Endometrial microvascular endothelial cells (primary cell): ENCODE measurements around the gene HRNR. TPM values are rescaled to one million over a fixed set of nuclear protein-coding genes. Genes with fewer than 3 reads are reported as not detected.

ENCODE experiments used
- in situ Hi-C: cut with HindIII; loops from 2 replicates; pipeline ENCODE4 v1.10.0; 2017; ENCODE audit warnings: low sequenced_read_pairs, low pct_unique_long_range_greater_than_20kb; ENCODE audit errors: inconsistent ontology term
- total RNA-seq: library from RNA; depleted of rRNA; stranded (reverse); fragments of >200 nt; gene quantifications from one replicate; pipeline ENCODE4 v1.2.3, GENCODE V29; 2015; ENCODE audit errors: inconsistent ontology term

Gene HRNR
- total RNA-seq, 1 donor from 2014 or later, result not detected

- in situ Hi-C loops, result no loop called here
Measured at GRCh38 chr1:152190589-152190988, 33.4 kb downstream of the HRNR start.

- in situ Hi-C loops, result no loop called here
Measured at GRCh38 chr1:152189657-152190442, 34.1 kb downstream of the HRNR start.

- in situ Hi-C loops, result no loop called here
Measured at GRCh38 chr1:152188673-152189591, 35.1 kb downstream of the HRNR start.

- in situ Hi-C loops, result no loop called here
Measured at GRCh38 chr1:152186556-152187285, 37.3 kb downstream of the HRNR start.

GRCh38 chr1:152185544-152186391, 38.2 kb downstream of the HRNR start:
- in situ Hi-C loops, result no loop called here

GRCh38 chr1:152182944-152183361, 41.0 kb downstream of the HRNR start:
- in situ Hi-C loops, result no loop called here

- in situ Hi-C loops, result no loop called here
Measured at GRCh38 chr1:152182431-152182830, 41.6 kb downstream of the HRNR start.

- in situ Hi-C loops, result no loop called here
Measured at GRCh38 chr1:152179566-152179965, 44.4 kb downstream of the HRNR start.

GRCh38 chr1:152170287-152170905, 53.6 kb downstream of the HRNR start:
- in situ Hi-C loops, result no loop called here

GRCh38 chr1:152169366-152170025, 54.5 kb downstream of the HRNR start:
- in situ Hi-C loops, result no loop called here

- in situ Hi-C loops, result no loop called here
Measured at GRCh38 chr1:152168535-152168868, 55.5 kb downstream of the HRNR start.

- in situ Hi-C loops, result no loop called here
Measured at GRCh38 chr1:152167835-152168534, 56.0 kb downstream of the HRNR start.

- in situ Hi-C loops, result no loop called here
Measured at GRCh38 chr1:152166966-152167365, 57.0 kb downstream of the HRNR start.

GRCh38 chr1:152165286-152166077, 58.5 kb downstream of the HRNR start:
- in situ Hi-C loops, result no loop called here

- in situ Hi-C loops, result no loop called here
Measured at GRCh38 chr1:152164517-152165136, 59.4 kb downstream of the HRNR start.
